Measurements from ENCODE around the gene IFNA16.
"Not testable (repeated sequence)": the region's sequence is repeated elsewhere in the genome, so short reads cannot be mapped to it uniquely, and the experiment has no call there.

The IFNA16 gene

GRCh38 chr9:21194867-21195776 lies 22.0 kb downstream of the IFNA16 start:
- DNase-seq (ENCODE audit: low spot score) = not testable (repeated sequence)

- not testable (repeated sequence) for DNase-seq (ENCODE audit: low spot score)
Measured at GRCh38 chr9:21187487-21187886, 29.6 kb downstream of the IFNA16 start, which contains the start of gene IFNA4. Gene IFNA4 (minus strand): TSS chr9:21187587. CDS start chr9:21187531, 56 bp downstream.

- DNase-seq (ENCODE audit: low spot score) = not testable (repeated sequence)
Measured at GRCh38 chr9:21182810-21183736, 34.0 kb downstream of the IFNA16 start.

- no peak for DNase-seq (ENCODE audit: low spot score)
Measured at GRCh38 chr9:21174671-21175070, 42.4 kb downstream of the IFNA16 start.

- DNase-seq (ENCODE audit: low spot score) = no peak
Measured at GRCh38 chr9:21172156-21172555, 45.0 kb downstream of the IFNA16 start.

- no peak for DNase-seq (ENCODE audit: low spot score)
Measured at GRCh38 chr9:21171351-21171750, 45.8 kb downstream of the IFNA16 start.

GRCh38 chr9:21166560-21166959 lies 50.6 kb downstream of the IFNA16 start, which contains the start of gene IFNA21:
Gene IFNA21 (minus strand): TSS chr9:21166660. CDS start chr9:21166612, 48 bp downstream.
- not testable (repeated sequence) for DNase-seq (ENCODE audit: low spot score)
